ENCODE results near the gene PTPRN2. TPM values are rescaled to one million over a fixed set of nuclear protein-coding genes. Genes with fewer than 3 reads are reported as not detected.
A peak's percentile ranks its signal among the peaks of the same experiment; 100 is the strongest.

The PTPRN2 gene
- total and polyA plus RNA-seq, 2 of the 8 experiments (the other 6 are each of a cell fraction or from before 2014, with no cell fraction given), result 2.6 to 4.5 TPM

- H3K9me3 ChIP-seq (ENCODE audit: insufficient read depth in 2 of 2, low read depth in 1 of 2, low read length in 1 of 2), result no peaks in the 10 kb centered on the region
- TF ChIP-seq KDM4A (IDR thresholded peaks at IDR 0.05; ENCODE audit: low read depth, low read length, severe bottlenecking) (no peak), RNF2 (IDR thresholded peaks at IDR 0.05; ENCODE audit: borderline replicate concordance, low read depth, low read length, missing control alignments, poor library complexity, severe bottlenecking) (peak; percentile 90), SIN3A (conservative IDR thresholded peaks at IDR 0.05 in 1 of 2, IDR thresholded peaks at IDR 0.05 in 1 of 2; ENCODE audit: low read depth in 1 of 2, low read length in 2 of 2) (no peak), TAF1 (IDR thresholded peaks at IDR 0.05; ENCODE audit: low read depth, low read length) (no peak), TEAD4 (IDR thresholded peaks at IDR 0.05; ENCODE audit: low read depth, low read length) (no peak), SUZ12 (IDR thresholded peaks at IDR 0.05; ENCODE audit: low read length) (peak; percentile 5), PHF8 (conservative IDR thresholded peaks at IDR 0.05; ENCODE audit: low read depth, low read length) (no peak), RFX5 (IDR thresholded peaks at IDR 0.05; ENCODE audit: borderline replicate concordance, low read depth, low read length) (no peak), TAF7 (optimal IDR thresholded peaks at IDR 0.05; ENCODE audit: borderline replicate concordance, low read depth, low read length) (no peak), BACH1 (IDR thresholded peaks at IDR 0.05; ENCODE audit: low read length) (no peak), SAP30 (IDR thresholded peaks at IDR 0.05; ENCODE audit: insufficient read depth, insufficient replicate concordance, low read length) (no peak), POU5F1 (IDR thresholded peaks at IDR 0.05; ENCODE audit: low read depth, low read length) (no peak), CBX5 (IDR thresholded peaks at IDR 0.05; ENCODE audit: low read depth, low read length) (no peak)
Measured at GRCh38 chr7:157683747-157684156, 903.9 kb downstream of the PTPRN2 start.

More at GRCh38 chr7:157683747-157684156, 903.9 kb downstream of the PTPRN2 start:
- no peak overlapping the region for H4K5ac ChIP-seq (ENCODE audit: insufficient read length, low read depth, low read length)
- peaks cover 75 to 96% (median 88%) of the 10 kb centered on the region in 4 experiments for H3K27me3 ChIP-seq (replicated peaks in 1 of 4; ENCODE audit: control insufficient read depth in 3 of 4, extremely low read depth in 1 of 4, insufficient read depth in 3 of 4, low read length in 3 of 4)
- no peak overlapping the region for H3K27ac ChIP-seq (ENCODE audit: low read depth, low read length)
- FAIRE-seq, result no peak
- peaks cover 0 to 17% (median 0%) of the 10 kb centered on the region in 4 experiments; a peak in 1 of 8 replicates for H3K36me3 ChIP-seq (ENCODE audit: control insufficient read depth in 2 of 4, insufficient read depth in 4 of 4, low read length in 3 of 4)
- no peak overlapping the region for H2AK5ac ChIP-seq (ENCODE audit: low read depth, low read length)
- no peak overlapping the region for H2AFZ ChIP-seq (ENCODE audit: low read length)
- H3K4me3 ChIP-seq (ENCODE audit: extremely low read depth in 1 of 4, insufficient read depth in 2 of 4, low read depth in 3 of 4, low read length in 4 of 4), result peak overlapping the region; percentile 24 to 58 (median 36); a peak in 6 of 8 replicates
- H2BK15ac ChIP-seq (ENCODE audit: low read length), result no peak overlapping the region
- H3K23ac ChIP-seq (ENCODE audit: insufficient read length), result no peak overlapping the region
- peak in 1 of 2 experiments; percentile 53 for DNase-seq (ENCODE audit: low read depth in 1 of 2, low spot score in 2 of 2)
- no peak overlapping the region for H4K8ac ChIP-seq (ENCODE audit: extremely low read depth, insufficient read depth, low read length)
- H3K18ac ChIP-seq (ENCODE audit: extremely low read depth, low read length), result no peak overlapping the region
- H2BK5ac ChIP-seq (ENCODE audit: low read depth, low read length), result no peak overlapping the region
- H3K4ac ChIP-seq (replicated peaks; ENCODE audit: insufficient read length, low read depth, low read length), result no peak overlapping the region
- H3K79me2 ChIP-seq (ENCODE audit: control insufficient read depth in 1 of 2, insufficient read depth in 2 of 2, low read length in 2 of 2), result no peaks in the 10 kb centered on the region
- H4K91ac ChIP-seq (replicated peaks; ENCODE audit: insufficient read length, low read length), result no peak overlapping the region
- H3K23me2 ChIP-seq (ENCODE audit: low read depth, low read length), result no peaks in the 10 kb centered on the region; the same call in 1 of the 2 replicates
- H3K9ac ChIP-seq (replicated peaks in 1 of 4; ENCODE audit: extremely low read depth in 1 of 4, low read depth in 3 of 4, low read length in 3 of 4), result no peak overlapping the region
- H2BK12ac ChIP-seq (ENCODE audit: low read depth, low read length), result no peak overlapping the region
- 3% methylated on average over 20 of the region's 20 CpGs; no CpG with 5 or more reads in 1 of the 2 experiments for WGBS, 2 experiments (ENCODE audit: extremely low coverage in 1 of 2, insufficient coverage in 1 of 2, insufficient read length in 1 of 2, insufficient replicate concordance in 2 of 2, low coverage in 1 of 2, low lambda C conversion rate in 2 of 2, missing lambda C conversion rate in 1 of 2)
- no peak overlapping the region for H3K56ac ChIP-seq (replicated peaks; ENCODE audit: insufficient read length, low read depth, low read length)
- no peaks in the 10 kb centered on the region for H3K79me1 ChIP-seq (ENCODE audit: low read depth, low read length)
- H3K4me2 ChIP-seq (ENCODE audit: insufficient read depth in 1 of 2, low read depth in 2 of 2, low read length in 2 of 2), result peak overlapping the region; percentile 72 to 78
- POLR2A ChIA-PET (ENCODE audit: partially characterized antibody), result no interaction called here
- CTCF ChIA-PET (ENCODE audit: partially characterized antibody), result interaction anchor here (1.8 kb wide), 1 partner anchor 9 kb away, joined by 7 read pairs; no protein-coding TSS in a partner anchor
- H2BK20ac ChIP-seq (ENCODE audit: low read length), result no peak overlapping the region
- H4K20me1 ChIP-seq (replicated peaks in 1 of 2; ENCODE audit: control insufficient read depth in 1 of 2, insufficient read depth in 2 of 2, low read length in 2 of 2), result peaks cover 21 to 34% of the 10 kb centered on the region in 2 experiments
- no peak overlapping the region for H3K14ac ChIP-seq (ENCODE audit: insufficient read length)
- no peak overlapping the region for H2BK120ac ChIP-seq (replicated peaks; ENCODE audit: low read depth, low read length)
- H3K4me1 ChIP-seq (replicated peaks in 1 of 4; ENCODE audit: control insufficient read depth in 3 of 4, insufficient read depth in 4 of 4, low read length in 3 of 4), result peaks cover 7 to 27% (median 11%) of the 10 kb centered on the region in 4 experiments

Data from H1 (cell line).